Activated CD8-positive, alpha-beta memory T cell treated with anti-CD3 and anti-CD28 coated beads, Interleukin-2, amount 50 U/mL, for 1 hour (primary cell): Measurements from ENCODE around the gene NAA25.
"Not testable (repeated sequence)": the region's sequence is repeated elsewhere in the genome, so short reads cannot be mapped to it uniquely, and the experiment has no call there.

Experiments used
- DNase-seq: peaks from one replicate; pipeline ENCODE4 v3.0.0-alpha.2; 2020; ENCODE audit errors: extremely low read depth

Gene NAA25

GRCh38 chr12:112116232-112117060 lies 7.9 kb upstream of the NAA25 start:
- DNase-seq, result no peak

DNA sequence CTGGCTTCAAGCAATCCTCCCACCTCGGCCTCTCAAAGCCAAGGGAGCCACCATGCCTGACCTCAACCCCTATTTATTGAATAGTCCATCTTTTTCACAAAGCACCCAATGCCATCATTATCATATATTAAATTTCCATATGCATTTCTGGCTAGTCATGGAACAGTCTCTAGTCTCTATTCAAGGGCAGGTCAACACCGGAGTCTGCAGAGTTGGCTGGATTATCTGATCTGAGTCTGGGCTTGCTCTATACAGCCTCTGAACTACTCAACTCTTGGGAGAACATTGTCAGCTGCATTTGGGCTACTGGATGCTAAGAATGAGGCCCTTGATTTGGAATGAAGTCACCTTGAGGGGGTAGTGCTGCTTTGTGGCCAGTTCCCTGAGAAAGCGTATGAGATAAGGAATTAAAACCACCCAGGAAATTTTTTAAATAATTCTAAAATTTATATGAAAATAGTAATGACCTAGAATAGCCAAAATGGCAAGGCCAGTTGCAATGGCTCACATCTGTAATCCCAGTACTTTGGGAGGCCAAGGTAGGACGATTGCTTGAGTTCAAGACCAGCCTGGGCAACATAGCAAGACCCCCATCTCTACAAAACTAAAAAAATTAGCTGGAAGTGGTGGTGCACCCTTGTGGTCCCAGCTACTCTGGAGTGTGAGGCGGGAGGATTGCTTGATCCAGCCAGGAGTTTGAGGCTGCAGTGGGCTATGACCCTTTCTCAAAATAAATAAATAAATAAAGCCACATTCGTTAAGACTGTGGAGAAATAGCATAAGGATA lies 6.9 kb upstream of the NAA25 start:
- no peak for DNase-seq

GRCh38 chr12:112112409-112113133 lies 4.0 kb upstream of the NAA25 start:
- DNase-seq, result no peak

DNA sequence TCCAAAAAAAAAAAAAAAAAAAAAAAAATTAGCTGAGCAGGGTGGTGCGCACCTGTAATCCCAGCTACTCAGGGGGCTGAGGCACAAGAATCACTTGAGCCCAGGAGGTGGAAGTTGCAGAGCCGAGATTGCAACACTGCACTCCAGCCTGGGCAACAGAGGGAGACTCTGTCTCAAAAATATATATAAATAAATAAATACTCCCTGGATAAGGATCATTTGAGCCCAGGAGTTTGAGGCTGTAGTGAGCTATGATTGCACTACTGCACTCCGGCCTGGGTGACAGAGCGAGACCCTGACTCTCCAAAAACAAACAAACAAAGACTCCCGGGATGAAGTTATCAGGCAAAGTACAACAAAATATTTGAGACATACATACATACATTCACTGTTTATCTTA lies 3.3 kb upstream of the NAA25 start:
- no peak for DNase-seq

GRCh38 chr12:112110787-112111662 lies 2.4 kb upstream of the NAA25 start:
- DNase-seq, result not testable (repeated sequence)

GRCh38 chr12:112107306-112108201 lies 1.0 kb downstream of the NAA25 start:
- DNase-seq, result no peak

DNA sequence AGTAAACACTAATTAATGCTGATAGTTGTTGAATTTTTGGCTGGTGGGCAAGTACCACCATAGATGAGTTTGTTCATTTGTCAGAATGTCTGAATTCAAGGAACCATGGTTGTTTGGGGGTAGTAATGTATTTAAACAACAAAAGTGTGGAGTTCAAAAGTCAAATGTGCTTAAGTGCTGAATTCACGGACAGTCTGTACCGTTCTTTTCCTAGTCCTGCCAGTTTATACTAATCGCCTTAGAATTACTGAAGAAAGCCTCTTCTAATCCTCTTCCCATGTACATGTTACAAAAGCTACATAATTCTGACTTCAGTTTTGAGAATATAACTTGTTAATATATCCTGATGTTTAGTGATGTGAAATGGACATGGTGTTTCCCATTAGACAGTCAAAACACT lies 2.7 kb downstream of the NAA25 start:
- no peak for DNase-seq

DNA sequence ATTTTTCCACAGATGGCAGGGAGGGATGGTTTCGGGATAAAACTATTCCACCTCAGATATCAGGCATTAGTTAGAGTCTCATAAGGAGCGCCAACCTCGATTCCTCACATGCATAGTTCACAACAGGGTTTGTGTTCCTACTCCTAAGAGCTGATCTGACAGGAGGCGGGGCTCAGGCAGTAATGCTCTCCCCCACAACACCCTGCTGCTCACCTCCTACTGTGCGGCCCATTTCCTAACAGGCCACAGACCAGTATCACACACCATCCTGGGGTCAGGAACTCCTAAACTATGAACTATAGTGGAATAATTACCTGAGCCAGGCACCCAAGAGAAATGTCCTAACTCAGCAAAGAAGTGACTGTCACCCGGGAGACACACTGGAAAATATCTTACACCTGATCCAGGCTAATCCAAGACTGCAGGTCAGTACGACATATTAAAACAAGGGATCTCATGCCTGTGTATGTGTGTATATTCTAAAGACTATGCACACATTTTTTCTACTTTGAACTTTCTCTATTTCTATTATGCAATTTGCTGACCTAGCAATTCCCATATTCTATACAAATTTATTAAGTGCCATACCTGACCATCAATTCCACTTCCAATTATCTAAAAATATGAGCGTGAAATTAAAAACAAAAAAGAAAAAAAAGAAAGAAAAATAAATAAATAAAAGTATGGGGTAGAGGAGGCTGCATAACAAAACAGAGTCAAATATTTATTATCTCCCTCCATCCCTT lies 4.7 kb downstream of the NAA25 start:
- no peak for DNase-seq

DNA sequence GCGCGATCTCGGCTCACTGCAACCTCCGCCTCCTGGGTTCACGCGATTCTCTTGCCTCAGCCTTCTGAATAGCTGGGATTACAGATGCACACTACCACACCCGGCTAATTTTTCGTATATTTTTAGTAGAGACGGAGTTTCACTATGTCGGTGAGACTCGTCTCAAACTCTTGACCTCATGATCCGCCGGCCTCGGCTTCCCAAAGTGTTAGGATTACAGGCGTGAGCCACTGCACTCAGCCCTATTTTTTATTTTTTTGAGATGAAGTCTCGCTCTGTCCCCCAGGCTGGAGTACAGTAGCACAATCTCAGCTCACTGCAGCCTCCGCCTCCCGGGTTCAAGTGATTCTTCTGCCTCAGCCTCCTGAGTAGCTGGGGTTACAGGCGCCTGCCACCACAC lies 5.8 kb downstream of the NAA25 start:
- DNase-seq, result not testable (repeated sequence)

- no peak for DNase-seq
These were observed 6.5 kb downstream of the NAA25 start for GRCh38 chr12:112102127-112102526.

DNA sequence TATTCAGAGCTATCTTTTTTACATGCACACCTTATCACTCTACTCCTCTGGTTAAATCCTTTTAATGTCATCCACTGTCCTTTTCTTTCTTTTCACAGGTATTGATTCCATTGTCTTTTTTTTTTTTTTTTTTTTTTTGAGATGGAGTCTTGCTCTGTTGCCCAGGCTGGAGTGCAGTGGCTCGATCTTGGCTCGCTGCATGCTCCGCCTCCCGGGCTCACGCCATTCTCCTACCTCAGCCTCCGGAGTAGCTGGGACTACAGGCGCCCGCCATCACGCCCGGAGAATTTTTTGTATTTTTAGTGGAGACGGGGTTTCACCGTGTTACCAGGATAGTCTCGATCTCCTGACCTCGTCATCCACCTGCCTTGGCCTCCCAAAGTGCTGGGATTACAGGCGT lies 8.1 kb downstream of the NAA25 start:
- DNase-seq, result not testable (repeated sequence)

DNA sequence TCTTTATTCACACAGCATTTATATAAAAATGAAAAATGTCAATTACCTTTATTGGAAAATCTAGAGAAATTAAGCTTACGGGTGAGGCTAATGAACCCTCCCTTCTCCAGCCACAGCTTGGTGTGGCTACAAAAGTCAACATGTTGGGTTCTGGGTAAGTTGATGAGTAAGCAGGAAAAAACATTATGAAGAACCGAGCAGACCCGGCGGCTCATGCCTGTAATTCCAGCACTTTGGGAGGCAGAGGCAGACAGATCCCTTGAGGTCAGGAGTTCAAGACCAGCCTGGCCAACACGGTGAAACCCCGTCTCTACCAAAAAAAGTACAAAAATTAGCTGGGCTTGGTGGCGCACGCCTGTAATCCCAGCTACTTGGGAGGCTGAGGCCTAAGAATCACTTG lies 10.9 kb downstream of the NAA25 start:
- no peak for DNase-seq

DNA sequence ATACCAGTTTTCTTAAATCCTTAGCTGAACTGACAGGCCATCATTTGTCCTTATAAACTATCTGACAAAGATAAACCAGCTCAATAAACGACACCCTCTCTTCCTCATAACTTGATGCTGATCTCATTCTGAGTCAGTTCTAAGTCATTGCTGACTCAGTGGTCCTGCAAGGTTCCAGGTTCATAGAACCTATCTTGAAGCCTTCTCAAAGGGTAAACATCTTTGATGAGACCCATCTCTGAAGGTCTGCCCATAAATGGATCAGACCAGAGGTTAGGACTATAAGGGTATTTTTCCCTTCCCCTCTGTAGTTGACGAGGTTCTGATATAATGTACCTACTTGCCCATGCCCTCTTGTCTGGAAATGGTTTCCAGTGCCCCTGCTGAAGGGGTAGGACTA lies 11.9 kb downstream of the NAA25 start:
- DNase-seq, result no peak

DNA sequence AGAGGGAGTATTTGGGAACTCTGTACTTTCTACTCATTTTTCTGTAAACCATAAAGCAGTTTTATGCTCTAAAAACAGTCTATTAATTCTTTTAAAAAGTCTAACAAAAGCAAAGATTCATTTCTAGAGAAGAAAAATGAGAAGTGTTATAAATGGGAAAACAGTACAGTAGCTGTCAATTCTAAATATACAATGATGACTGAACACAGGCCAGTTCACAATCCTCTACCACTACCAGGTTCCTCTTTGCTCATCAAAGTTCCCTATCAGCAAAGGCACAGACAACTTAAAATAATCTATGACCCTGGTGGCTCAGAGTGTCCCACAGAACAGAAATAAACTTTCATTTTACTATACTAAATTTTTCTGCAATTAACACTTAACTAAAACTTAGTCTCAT lies 12.5 kb downstream of the NAA25 start:
- DNase-seq, result no peak

DNA sequence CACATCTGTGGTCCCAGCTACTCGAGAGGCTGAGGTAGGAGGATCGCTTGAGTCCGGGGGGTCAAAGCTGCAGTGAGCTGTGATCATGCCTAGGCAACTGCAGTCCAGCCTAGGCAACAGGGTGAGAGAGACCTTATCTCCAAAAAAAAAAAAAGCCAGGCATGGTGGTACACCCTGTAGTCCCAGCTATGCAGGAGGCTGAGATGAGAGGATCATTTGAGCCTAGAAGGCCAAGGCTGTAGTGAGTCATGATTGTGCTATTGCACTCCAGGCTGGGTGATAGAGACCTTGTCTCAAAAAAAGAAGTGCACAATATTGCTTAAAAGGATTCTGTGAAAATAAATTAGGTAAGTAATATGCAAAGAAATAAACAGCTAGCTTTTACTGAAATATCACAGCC lies 17.0 kb downstream of the NAA25 start:
- DNase-seq, result no peak

- no peak for DNase-seq
These were observed 20.7 kb downstream of the NAA25 start for GRCh38 chr12:112087851-112088250.

GRCh38 chr12:112087055-112087850 lies 21.3 kb downstream of the NAA25 start:
- no peak for DNase-seq

- DNase-seq, result no peak
These were observed 42.0 kb downstream of the NAA25 start for GRCh38 chr12:112066566-112066965.

- no peak for DNase-seq
These were observed 45.3 kb downstream of the NAA25 start for GRCh38 chr12:112063273-112063672.
